ENCODE measurements around the gene TAMALIN.

DNA sequence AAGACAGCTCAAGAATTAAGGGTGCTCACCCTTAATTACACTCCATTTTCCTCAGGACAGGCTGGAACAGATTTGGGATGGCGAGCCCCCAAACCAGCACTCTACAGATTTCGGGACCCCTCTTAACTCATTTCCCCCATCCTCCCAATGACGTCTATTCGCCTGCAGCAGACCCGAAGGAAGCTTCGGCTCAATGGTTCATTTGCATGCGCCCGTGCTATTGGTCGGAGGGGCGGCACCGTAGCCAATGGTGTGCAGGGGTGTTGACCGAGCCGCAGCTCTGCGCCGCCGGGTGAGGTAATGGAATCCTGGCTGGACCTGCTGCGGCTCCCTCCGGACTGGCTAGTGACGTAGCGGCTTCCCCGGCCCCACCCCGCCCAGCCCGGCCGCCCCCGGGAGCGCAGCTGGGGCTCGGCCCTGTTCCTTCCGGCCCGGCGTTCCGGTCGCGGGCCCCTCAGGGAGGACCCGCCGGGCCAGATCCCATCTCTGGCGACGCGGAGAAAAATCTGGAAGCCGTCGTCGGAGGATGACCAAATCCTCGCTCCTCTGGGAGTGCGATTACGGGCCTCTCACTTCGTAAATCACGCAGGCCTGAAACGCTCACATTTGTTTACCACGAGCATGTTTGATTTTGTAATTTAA lies 26.2 kb downstream of the TAMALIN start:
- TF ChIP-seq POLR2A (IDR thresholded peaks at IDR 0.05) = peak; percentile 93
- TF ChIP-seq, protein P1, sequence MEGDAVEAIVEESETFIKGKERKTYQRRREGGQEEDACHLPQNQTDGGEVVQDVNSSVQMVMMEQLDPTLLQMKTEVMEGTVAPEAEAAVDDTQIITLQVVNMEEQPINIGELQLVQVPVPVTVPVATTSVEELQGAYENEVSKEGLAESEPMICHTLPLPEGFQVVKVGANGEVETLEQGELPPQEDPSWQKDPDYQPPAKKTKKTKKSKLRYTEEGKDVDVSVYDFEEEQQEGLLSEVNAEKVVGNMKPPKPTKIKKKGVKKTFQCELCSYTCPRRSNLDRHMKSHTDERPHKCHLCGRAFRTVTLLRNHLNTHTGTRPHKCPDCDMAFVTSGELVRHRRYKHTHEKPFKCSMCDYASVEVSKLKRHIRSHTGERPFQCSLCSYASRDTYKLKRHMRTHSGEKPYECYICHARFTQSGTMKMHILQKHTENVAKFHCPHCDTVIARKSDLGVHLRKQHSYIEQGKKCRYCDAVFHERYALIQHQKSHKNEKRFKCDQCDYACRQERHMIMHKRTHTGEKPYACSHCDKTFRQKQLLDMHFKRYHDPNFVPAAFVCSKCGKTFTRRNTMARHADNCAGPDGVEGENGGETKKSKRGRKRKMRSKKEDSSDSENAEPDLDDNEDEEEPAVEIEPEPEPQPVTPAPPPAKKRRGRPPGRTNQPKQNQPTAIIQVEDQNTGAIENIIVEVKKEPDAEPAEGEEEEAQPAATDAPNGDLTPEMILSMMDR (IDR thresholded peaks at IDR 0.05) = peak in 1 of 4 experiments; percentile 8

Measured in prostate gland (tissue), 2 donors.